GM19452 (cell line): ENCODE data around the gene TMEM144.
"Not testable (repeated sequence)": the region's sequence is repeated elsewhere in the genome, so short reads cannot be mapped to it uniquely, and the experiment has no call there.

Experiments used
- ATAC-seq: cut with Tn5 transposase; IDR thresholded peaks from one replicate; pipeline ENCODE4 v1.9.1; 2021; ENCODE audit not compliant: unreplicated experiment

Gene TMEM144

DNA sequence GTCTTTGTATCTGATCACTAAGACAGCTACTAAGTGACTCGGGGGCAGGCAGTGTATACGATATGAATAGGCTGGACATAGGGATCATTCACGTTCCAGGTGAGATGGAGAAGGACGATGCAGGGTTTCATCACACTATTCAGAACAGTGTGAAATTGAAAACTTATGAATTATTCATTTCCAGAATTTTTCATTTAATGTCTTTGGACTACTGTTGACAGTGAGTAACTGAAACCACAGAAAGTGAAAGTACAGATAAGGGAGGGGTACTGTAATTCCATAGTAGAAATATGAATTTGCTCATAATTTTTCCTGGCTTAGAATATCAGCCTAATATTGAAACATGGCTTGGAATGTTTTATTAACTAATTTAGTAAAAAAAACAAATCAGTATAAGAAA is 24.4 kb downstream of the TMEM144 start:
- no peak for ATAC-seq

DNA sequence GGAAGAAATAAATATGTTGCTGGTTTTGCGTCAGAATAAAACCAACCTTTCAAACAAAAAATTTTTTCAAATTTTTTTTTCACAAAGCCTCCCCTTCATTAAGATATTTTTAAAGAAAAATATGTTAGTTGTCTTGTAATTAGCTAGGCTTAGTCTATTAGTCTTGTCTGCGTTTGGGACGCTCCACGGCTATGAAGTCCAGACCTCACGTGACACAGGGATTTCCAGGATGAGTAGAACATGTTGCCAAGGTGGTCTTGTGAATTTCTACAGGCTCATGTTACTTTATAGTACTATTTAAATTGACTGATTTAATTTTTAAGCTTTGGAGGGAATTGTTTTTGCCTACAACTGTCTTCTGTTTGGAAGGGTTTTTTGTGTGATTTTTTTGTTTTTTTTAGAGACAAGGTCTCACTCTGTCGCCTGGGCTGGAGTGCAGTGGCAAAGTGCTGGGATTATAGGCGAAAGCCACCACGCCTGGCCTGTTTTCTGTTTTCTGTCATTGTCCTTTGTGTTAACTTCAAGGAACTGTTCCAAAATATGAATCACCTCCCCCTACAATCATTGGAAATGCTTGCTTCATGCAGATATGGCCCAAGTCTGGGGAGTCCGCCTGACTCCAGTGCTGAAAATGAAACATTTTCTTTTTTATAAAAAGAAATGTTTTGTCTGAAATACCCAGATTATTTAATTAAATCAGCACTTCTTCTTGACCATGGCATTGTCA is 26.2 kb downstream of the TMEM144 start:
- ATAC-seq, result no peak

DNA sequence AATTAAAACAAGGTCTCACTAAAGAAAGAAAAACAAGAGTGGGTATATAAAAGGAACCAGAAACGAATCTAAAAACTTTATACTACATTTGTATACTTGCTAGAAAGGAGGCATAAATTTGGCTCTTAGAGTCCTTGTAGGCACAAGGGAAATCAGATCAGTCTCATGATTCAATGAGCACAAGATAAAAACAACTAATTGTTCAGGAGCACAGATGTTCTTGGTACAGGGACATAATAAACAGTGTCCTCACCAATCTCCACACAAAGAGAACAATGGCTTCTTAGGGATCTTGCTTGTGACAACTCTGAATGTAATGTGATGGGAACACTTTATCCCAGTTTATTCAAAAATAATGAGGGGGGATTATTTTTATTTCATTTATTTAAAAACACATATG is 28.3 kb downstream of the TMEM144 start:
- ATAC-seq, result no peak

DNA sequence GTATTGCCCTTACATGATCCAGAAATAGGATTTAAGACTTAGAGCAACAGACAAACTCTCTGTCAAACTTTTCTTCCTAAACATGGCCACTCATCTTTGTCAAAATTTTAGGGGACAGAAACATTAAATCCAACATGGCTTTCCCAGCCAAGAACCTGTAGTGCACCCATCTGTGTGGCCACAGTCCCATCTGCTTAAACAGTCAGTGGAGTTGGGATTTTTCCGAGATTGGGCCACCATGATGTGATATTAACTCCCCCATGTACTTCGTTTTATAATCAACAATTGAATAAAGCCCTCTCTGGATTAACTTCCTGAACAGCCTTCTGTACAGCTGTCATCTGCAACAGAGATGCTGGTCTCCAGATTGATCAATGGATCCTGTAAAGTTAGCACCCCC is 28.9 kb downstream of the TMEM144 start:
- ATAC-seq, result no peak

DNA sequence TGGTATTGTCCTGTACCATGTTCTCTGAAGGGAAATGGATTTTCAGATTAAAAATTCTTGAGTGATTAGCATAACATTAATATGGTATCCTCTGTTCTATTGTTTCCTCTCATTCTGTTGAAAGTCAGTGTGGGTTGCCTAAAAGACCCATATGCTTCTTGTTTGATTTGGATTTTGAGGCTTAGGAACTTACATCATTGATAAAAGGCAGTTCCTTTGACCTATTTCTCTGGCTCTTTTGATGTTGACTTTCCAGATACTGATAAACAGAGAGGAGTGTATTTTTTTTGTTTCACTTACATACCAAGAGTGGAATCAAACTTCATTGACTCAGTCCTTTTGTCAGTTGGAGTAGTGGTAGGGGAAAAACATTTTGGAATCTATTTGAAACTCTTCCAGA is 32.8 kb downstream of the TMEM144 start:
- no peak for ATAC-seq

DNA sequence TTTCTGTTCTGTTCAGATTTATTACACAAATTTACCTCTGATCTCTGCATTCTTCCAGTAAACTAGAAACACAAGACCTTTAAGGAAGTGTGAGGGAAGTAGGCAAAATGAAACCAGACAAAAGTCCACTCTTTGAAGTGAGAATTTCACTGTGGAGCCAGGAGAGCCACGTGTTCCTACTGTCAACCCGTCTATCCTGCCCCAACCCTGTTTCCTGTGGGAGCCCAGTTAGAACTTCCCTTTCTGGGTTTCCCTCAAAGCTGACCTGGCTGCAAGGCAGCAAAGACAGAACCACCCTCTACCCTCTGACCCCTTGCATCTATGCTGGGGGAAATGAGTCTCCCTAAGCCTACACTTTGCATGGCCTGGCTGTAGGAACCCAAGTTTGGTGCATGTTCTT is 40.0 kb downstream of the TMEM144 start:
- ATAC-seq, result no peak

DNA sequence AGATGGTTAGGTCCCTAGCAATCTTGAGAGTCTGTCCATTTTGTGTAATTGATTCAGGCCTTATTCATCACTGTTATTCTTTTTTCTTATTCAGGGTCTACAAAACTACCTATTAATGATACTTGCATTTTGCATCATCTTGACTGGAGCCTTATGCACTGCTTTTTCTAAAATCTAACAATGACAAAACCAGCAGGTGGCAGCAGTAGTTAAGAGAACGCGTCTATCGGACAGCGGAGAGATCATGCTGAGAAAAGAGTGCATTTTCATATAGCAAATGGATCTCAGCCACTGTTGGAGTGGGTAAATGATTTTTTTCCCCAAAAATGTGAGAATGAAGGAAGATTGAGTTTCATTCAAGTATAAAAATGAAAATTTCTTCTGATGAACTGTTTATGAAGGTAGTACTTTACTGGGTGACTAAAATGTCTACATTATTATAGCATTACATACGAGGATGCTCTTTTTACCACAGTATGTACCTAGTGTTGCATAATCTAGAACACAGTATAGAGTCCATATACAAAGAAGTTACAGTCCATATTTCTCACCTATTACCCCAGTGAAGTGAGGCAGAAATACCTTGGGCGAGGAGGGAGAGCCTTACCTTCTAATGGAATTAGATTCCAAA is 43.2 kb downstream of the TMEM144 start:
- ATAC-seq, result peak; percentile 80

DNA sequence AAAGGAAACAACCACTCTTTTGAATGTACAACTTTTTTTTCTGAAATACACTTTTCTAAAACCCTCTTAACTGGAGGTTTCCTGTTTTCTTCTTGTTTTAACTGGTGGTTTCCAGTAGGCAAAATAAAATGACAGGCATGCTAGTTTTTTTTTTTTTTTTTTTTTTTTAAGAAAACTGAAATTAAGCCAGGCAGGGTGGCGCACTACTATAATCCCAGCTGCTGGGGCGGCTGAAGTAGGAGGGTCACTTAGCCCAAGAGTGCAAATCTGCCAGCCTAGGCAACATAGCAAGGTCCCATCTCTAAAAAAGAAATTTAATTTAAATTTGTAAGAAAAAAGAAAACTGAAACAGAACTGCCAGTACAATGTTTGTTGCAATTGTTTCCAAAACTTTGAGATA is 44.0 kb downstream of the TMEM144 start:
- ATAC-seq, result no peak

DNA sequence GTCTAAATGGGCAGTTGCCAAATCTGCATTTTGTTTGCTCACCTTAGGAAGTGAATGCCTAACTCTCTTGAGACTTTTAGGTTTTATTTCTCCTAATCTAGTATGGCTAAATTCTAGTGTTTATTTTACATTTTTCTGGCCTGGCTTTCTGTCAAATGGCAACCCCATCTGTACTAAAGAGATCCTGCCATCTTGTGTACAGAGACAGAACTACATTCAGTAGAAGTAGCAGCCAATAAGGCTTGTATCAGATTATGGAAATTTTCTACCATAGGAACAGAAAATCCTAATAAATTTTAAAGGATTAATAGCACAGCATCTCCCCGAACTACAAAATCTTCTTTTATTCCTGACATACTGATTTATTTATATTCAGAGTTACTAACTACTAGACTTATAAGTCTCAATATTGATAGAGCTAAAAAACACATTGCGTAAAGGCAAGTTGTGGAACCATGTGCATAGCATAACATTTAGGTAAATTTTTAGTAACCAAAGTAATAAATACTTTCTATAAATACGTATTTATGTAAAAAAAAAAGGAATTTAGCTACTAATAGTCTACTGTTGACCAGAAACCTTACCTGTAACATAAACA is 45.5 kb downstream of the TMEM144 start:
- ATAC-seq, result peak; percentile 55

DNA sequence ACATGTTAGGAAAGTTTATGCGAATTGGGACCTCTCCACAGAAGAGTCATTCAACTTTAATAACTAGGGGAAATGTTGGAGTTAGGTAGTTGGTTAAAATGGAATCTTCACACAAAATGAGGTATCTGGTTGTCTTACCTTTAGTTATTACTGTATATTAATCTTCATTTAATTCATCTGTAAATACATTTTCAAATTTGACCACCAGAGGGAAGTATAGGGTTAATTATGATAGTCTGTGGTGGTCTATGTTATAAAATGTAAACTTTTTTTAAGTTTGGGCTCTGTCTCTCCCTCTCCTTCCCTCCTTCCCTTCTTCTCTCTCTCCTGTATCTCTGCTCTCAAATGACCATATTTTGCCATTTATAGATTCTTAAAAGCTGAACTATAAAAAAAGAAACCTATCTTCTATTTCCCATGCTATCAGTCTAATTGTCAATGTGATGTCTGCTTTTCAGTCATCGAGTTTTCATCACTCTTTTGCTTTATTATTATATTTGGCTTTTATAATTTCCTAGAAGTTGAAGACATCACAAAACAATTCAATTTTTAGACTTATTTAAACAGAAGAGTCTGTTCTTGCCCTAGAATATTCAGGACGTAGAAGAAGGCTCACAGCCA is 49.8 kb downstream of the TMEM144 start:
- no peak for ATAC-seq

DNA sequence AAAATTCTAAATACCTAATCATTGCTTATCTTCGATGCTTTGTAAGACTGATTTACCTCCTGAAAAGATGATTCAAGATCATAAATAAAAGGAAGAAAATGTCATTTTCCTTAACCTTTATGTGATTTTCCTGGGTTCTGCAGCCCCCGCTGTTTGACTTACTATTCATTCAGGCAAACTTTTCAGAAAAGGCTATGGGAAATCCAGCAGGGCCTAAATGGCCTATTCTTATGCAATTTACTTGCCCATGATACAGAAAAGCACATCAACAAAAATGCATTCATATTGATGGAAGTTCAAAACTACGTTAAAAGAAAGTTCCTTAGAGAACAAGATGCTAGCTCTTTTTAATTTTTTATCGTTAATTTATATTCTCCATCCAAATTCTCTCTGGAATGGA is 51.2 kb downstream of the TMEM144 start:
- ATAC-seq, result no peak

DNA sequence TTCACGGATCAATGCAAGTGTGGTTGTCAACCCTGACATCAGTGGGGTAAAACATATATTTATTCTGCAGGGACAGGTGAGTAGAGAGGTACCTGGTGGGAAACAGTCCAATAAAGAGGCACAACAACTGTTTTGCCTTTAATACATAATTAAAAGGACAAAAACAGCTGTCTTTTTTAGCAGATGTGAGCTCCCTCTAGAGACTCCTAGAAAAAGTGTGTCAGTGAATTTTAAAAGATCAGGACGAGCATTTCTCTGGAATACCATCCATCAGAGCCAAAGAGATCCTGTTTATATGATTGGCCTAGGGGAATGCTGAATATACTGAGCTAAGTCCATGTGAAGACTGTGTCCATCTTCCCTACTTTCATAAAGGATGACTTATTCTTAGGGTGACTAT is 58.3 kb downstream of the TMEM144 start:
- ATAC-seq, result no peak

DNA sequence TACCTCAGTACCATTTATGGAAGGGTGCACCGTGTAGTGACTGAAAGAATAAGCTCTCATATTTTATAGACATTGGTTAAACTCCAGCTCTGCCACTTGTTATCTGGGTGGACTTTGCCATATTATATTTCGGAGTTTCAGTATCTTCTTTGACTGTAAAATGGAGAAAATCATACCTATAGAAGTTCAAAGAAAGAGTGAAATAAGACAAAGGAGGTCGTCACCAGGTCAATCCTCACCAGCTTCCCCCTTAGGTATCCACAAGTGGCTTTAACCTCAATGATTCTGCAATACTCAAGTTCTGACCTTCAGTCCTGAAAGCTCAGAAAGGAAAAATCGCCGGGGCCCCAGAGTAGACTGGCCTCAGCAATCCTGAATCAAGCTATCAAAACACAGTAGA is 64.3 kb downstream of the TMEM144 start:
- no peak for ATAC-seq

DNA sequence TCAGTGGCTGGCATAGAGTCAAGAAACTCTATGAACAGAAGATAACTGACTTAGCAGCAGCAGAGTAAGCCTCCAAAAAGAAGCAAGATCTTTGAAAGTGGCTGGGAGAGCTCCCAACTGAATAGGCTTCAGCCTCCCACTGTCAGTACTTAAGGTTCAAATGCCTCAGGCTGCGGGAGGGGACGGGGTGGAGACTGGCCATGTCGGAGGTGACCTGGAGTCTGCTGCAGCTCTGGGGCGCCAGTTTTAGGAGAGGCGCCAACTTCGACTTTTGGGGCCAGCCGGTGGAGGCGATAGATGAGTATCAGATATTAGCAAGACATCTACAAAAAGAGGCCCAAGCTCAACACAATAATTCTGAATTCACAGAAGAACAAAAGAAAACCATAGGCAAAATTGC is 67.3 kb downstream of the TMEM144 start:
- no peak for ATAC-seq

DNA sequence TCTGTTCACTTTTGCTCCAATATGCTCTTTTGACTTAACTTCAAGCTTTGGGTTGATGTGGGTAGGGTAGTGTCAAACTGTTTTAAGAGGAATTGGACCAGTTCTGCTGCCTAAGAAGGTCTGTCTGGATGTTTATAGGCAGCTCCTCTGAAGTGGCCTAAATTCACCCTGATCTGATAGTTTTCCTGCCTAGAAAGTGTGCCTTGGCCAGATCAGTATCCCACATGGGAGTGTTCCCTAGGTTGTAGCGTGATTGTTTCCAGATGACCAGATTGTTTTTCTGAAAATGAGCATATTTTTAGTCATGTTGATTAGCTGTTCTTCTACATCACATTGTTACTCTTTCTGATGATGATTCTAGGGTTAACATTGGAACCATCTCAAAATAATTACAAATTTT is 68.8 kb downstream of the TMEM144 start:
- not testable (repeated sequence) for ATAC-seq

DNA sequence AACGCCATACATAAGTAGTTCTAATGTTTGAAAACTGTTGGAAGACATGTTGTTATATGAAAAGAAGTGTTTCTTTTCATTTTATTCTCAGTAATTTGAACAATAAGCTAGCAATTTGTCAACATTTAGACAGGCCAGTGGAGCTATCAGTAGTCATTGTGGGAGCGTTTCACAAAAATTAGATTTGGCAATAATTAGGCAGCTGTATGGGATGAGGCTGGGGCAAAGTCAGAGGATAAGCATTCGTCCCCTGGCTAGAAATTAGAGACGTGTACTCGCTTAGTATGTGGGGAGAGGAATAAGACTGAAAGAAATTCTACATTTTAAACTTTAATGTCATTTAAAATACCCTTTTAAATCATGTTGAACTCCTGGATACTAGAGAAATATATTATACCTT is 70.6 kb downstream of the TMEM144 start:
- ATAC-seq, result no peak

DNA sequence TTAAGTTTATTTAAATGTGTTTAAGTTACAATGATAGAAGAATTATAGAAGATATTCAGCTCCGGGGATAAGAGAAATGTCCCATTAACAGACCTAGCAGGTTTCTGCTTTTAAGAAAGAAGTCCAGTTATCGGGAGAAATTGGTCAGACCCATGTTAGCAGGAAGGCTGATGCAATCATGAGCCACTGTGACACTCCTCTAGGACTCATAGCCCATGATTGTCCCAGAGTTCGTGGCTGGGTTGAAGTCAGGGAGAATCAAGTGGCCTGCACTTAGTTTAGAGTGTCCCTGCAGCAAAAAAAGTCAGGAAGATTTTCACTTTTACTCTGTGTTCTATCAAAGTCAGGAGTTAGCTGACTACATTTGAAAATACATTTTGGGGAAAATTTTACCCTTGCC is 72.0 kb downstream of the TMEM144 start:
- ATAC-seq, result no peak

DNA sequence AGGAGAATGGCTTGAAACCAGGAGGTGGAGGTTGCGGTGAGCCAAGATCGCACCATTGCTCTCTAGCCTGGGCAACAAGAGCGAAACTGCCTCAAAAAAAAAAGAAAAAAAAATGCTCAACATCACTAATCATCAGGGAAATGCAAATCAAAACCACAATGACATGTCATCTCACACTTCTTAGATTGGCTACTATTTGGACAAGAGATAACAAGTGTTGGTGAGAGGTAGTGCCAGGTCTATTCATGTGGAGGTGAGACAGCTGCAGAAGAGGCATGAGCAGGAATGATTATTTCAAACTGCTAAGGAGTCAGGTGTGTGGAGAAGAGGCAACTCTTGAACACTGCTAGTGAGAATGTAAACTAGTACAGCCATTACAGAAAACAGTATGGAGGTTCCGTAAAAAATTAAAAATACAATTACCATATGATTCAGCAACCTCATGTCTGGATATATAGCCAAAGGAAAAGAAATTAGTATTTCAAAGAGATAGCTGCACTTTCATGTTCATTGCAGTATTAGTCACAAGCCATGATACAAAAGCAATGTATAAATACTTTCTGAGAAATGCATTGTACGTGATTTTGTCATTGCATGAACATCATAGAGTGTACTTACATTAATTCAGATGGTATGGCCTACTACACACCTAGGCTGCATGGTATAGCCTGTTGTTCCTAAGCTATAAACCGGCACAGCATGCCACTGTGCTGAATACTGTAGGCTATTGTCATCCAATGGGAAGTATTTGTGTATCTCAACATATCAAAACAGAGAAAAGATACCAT is 75.3 kb downstream of the TMEM144 start:
- no peak for ATAC-seq

DNA sequence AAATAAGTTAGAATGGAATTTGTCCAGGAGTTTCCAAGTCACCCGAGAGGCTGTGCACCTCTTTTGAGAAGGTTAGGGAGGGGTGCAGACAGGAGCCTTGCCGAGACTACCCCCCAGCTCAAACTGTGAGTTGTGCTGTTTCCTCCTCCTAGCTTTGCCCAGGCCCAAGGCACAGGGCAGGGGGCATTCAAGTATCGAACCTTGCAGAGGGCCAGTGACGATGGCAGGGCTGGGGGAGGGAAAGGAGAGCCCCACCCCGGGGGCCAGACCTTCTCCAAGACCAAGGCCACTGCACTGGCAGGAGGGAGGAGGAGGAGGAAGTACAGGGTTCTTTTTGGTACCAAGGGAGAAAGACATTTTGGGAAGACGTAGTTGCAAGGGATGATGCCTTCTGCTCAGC is 80.6 kb downstream of the TMEM144 start:
- ATAC-seq, result no peak

DNA sequence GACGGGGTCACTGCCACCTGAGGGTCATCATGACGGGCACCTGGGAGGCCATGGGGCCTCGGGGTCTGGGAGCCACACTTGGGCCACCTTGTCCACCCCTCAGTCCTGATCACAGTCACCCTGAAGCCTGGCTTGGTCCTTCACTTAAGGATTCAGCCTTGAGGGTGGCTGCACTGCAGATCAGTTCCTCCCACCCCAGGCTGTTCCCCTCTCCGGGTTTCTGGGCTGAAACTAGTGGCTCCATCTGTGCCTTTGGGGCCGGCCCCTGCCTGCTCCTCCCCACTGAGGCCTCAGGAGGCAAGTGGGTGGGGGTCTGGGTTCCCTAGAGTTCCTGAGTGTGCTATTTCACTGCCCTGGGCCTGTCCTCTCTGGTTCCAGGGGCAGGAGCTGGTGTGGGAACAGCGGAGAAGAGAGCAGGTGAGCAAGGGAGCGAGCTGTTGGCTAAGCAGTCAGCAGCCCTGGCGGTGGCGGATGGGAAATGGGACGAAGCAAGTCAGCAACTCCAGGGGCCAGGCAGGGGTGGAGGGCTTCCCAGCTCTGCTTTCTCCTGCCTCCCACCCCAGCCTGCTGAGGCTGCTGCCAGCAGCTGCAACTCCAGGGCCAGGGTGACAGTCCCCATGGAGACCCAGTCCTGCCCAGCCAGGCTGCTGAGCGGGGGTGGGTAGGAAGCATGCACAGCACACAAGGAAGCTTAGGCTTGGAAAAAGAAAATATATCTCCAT is 81.2 kb downstream of the TMEM144 start:
- ATAC-seq, result no peak

DNA sequence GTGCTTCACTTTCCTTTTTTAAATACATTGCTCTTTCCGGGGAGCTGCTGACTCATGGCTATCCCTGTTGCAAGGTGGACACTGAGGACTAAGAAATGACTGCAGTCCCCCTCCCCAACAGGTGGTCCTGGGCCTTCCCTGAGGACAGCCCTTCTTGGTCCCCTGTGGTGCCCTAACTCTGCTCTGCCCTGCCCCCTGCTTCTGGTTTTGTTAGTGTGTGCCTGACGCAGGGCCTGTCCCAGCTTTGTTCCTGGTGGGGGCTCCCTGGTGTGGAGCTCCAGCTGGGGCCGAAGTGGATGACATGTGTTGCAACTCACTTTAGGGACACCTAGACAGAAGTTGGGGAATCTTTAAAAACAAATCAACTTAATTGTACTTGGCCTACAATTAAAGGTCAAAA is 81.9 kb downstream of the TMEM144 start:
- ATAC-seq, result no peak
